Osteocyte (in vitro differentiated cells): ENCODE measurements around the gene MTA3. TPM values are rescaled to one million over a fixed set of nuclear protein-coding genes. Genes with fewer than 3 reads are reported as not detected.

ENCODE experiments used
- DNase-seq: peaks from one replicate; pipeline ENCODE4 v3.0.0; 2021; ENCODE audit warnings: mixed read lengths; ENCODE audit not compliant: unreplicated experiment; ENCODE audit errors: extremely low spot score
- H3K27ac Mint-ChIP-seq: one replicate; pipeline ENCODE4 v1.8.0; 2021; ENCODE audit warnings: mild to moderate bottlenecking, mixed read lengths; ENCODE audit not compliant: unreplicated experiment
- H3K27me3 Mint-ChIP-seq: one replicate; pipeline ENCODE4 v1.8.0; 2021; ENCODE audit warnings: mixed read lengths; ENCODE audit not compliant: unreplicated experiment
- H3K36me3 Mint-ChIP-seq: one replicate; pipeline ENCODE4 v1.8.0; 2021; ENCODE audit warnings: mixed read lengths; ENCODE audit not compliant: unreplicated experiment
- H3K4me1 Mint-ChIP-seq: one replicate; pipeline ENCODE4 v1.8.0; 2021; ENCODE audit warnings: mixed read lengths; ENCODE audit not compliant: unreplicated experiment
- H3K4me3 Mint-ChIP-seq: one replicate; pipeline ENCODE4 v1.8.0; 2021; ENCODE audit warnings: mild to moderate bottlenecking, moderate library complexity, mixed read lengths; ENCODE audit not compliant: unreplicated experiment
- H3K9me3 Mint-ChIP-seq: one replicate; pipeline ENCODE4 v1.8.0; 2021; ENCODE audit warnings: mixed read lengths; ENCODE audit not compliant: unreplicated experiment
- total RNA-seq: library from RNA; stranded (reverse); gene quantifications from 2 replicates; pipeline ENCODE4 v1.2.1, GENCODE V29; 2021
- TF ChIP-seq, protein P1 (sequence below): fragments of 200-600 bp; sonication (generic); IDR thresholded peaks from 2 replicates; pipeline ENCODE4 v1.5.0; 2021; ENCODE audit warnings: antibody characterized with exemption, mild to moderate bottlenecking, moderate library complexity

Gene MTA3
- total RNA-seq, 1 donor from 2014 or later = 49.2 TPM

DNA sequence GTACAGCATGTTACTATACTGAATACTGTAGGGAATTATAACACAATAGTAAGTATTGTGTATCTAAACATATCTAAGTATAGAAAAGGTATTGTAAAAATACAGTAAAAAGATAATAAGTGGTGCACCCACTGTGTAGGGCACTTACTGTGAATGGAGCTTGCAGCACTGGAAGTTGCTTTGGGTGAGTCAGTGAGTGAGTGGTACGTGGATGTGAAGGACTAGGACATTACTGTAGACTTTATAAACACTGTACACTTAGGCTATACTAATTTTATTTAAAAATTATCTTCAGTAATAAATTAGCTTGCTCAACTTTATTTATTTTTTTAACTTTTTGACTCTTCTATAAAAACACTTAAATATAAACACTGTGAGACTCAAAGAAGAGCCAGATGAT lies 82.6 kb downstream of the MTA3 start:
- Mint-ChIP-seq H3K9me3 (peaks cover 4% of the 10 kb centered on the region), H3K36me3 (peaks cover 15% of the 10 kb centered on the region), H3K4me1 (peaks cover 13% of the 10 kb centered on the region), H3K27ac (no peak overlapping the region), H3K4me3 (no peak overlapping the region), H3K27me3 (no peaks in the 10 kb centered on the region)
- DNase-seq = no peak
- TF ChIP-seq, protein P1, sequence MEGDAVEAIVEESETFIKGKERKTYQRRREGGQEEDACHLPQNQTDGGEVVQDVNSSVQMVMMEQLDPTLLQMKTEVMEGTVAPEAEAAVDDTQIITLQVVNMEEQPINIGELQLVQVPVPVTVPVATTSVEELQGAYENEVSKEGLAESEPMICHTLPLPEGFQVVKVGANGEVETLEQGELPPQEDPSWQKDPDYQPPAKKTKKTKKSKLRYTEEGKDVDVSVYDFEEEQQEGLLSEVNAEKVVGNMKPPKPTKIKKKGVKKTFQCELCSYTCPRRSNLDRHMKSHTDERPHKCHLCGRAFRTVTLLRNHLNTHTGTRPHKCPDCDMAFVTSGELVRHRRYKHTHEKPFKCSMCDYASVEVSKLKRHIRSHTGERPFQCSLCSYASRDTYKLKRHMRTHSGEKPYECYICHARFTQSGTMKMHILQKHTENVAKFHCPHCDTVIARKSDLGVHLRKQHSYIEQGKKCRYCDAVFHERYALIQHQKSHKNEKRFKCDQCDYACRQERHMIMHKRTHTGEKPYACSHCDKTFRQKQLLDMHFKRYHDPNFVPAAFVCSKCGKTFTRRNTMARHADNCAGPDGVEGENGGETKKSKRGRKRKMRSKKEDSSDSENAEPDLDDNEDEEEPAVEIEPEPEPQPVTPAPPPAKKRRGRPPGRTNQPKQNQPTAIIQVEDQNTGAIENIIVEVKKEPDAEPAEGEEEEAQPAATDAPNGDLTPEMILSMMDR = no peak

DNA sequence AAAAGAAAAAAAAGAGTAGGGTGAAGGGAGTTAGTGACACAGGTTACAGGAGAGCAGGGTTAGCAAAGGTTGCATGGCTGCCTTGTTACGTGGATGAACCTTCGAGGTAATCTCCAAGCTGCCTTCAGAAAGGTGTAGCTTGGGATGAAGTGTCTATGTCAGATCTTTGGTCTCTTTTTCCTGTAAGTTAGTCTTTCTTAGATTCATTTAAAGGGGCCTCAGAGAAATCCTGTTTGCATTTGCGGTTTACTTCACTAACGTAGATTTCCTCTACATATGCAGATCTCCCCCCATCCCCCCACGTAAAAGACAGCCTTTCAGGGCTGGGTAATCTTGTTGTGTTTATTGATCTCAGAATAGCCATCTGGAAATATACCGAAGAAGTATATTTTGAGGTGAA lies 83.7 kb downstream of the MTA3 start:
- Mint-ChIP-seq H3K36me3 (peaks cover 9% of the 10 kb centered on the region), H3K4me3 (no peak overlapping the region), H3K4me1 (peaks cover 13% of the 10 kb centered on the region), H3K9me3 (no peaks in the 10 kb centered on the region), H3K27me3 (no peaks in the 10 kb centered on the region), H3K27ac (no peak overlapping the region)
- DNase-seq = no peak
- TF ChIP-seq, protein P1 = no peak

DNA sequence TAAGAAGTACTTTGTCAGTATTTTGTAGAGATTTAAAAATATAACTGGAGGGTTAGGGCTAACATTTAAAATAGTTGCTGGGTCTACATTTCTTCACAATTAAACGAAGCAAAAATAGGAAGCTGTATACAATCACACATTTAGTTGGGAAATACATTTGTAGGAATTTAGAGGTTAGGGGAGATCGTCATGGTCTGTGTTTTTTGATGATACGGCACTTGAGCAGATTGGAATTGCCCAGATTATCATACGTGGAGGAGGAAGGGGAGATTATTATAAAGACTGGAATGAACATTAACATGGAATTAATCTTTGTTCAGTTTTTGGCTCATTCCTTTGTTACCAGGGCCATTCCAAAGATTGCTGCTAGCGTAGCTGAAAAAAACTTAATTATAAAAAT lies 84.6 kb downstream of the MTA3 start:
- Mint-ChIP-seq H3K27ac (no peak overlapping the region), H3K9me3 (no peaks in the 10 kb centered on the region), H3K36me3 (peaks cover 8% of the 10 kb centered on the region), H3K4me1 (peaks cover 13% of the 10 kb centered on the region), H3K4me3 (no peak overlapping the region), H3K27me3 (no peaks in the 10 kb centered on the region)
- no peak for DNase-seq
- TF ChIP-seq, protein P1 = no peak

DNA sequence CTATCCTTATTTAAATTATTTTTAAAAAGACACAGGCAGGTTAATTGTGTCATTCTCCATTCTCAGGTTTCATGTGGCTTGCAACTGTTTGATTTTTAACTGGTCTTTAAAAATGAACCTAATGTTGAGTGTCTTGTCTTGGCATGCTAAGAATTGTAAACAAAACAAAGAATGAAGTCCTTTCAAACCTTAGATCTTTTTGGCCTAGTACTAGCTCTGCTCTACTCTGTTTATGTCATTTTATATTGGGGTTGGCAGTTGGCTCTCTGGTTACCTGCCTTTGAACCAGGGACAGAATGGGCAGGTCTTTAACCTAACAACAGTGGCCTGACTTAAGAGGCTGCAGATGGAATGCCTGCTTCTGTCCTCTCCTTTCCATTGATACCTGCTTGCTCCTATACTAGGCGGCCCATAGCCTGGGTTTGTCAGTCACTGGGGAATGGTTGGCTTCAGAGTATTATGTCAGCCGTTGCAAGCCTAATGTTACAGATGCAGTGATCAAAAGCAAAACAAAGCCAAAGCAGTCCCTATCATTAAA lies 85.5 kb downstream of the MTA3 start:
- DNase-seq = no peak
- Mint-ChIP-seq H3K36me3 (peaks cover 6% of the 10 kb centered on the region), H3K9me3 (no peaks in the 10 kb centered on the region), H3K27me3 (no peaks in the 10 kb centered on the region), H3K4me1 (peaks cover 13% of the 10 kb centered on the region), H3K27ac (no peak overlapping the region), H3K4me3 (no peak overlapping the region)
- TF ChIP-seq, protein P1 = no peak

DNA sequence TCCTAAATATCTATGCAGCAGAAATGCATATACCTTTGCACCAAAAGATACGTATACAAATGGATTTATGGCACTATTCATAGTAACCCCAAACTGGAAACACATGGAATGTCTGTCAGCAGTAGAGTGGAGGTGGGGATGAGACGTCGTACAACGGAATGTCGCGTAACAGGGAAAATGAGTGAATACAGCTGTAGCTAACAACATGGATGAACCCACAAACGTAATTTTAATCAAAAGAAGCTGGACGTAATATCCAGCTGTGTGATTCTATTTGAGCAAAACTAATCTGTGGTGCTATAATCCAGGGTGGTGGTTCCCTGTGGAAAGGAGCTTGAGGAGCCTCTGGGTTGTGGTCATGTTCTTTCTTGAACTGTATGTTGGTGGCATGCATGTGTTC lies 89.9 kb downstream of the MTA3 start:
- H3K4me1 Mint-ChIP-seq = peaks cover 9% of the 10 kb centered on the region
- no peak for DNase-seq
- H3K4me3 Mint-ChIP-seq = no peak overlapping the region
- no peak overlapping the region for H3K27ac Mint-ChIP-seq
- H3K36me3 Mint-ChIP-seq = peaks cover 13% of the 10 kb centered on the region
- no peaks in the 10 kb centered on the region for H3K27me3 Mint-ChIP-seq
- H3K9me3 Mint-ChIP-seq = no peaks in the 10 kb centered on the region
- TF ChIP-seq, protein P1 = no peak
